Glomerular endothelial cell (primary cell): ENCODE results near the gene CRK. TPM values are rescaled to one million over a fixed set of nuclear protein-coding genes. Genes with fewer than 3 reads are reported as not detected.
"Not testable (repeated sequence)": the region's sequence is repeated elsewhere in the genome, so short reads cannot be mapped to it uniquely, and the experiment has no call there.

Experiments used
- DNase-seq: peaks from one replicate; pipeline ENCODE4 v3.0.0-alpha.2; 2011; ENCODE audit warnings: low read depth, low spot score; ENCODE audit errors: extremely low read depth
- total RNA-seq: library from RNA; depleted of rRNA; stranded (reverse); fragments of >200 nt; gene quantifications from 2 replicates; pipeline ENCODE4 v1.2.3, GENCODE V29; 2015

The CRK gene
- total RNA-seq, 1 donor from 2014 or later, result 79.9 TPM

- no peak for DNase-seq
These were observed 64.5 kb downstream of the CRK start for GRCh38 chr17:1391577-1391976.

DNA sequence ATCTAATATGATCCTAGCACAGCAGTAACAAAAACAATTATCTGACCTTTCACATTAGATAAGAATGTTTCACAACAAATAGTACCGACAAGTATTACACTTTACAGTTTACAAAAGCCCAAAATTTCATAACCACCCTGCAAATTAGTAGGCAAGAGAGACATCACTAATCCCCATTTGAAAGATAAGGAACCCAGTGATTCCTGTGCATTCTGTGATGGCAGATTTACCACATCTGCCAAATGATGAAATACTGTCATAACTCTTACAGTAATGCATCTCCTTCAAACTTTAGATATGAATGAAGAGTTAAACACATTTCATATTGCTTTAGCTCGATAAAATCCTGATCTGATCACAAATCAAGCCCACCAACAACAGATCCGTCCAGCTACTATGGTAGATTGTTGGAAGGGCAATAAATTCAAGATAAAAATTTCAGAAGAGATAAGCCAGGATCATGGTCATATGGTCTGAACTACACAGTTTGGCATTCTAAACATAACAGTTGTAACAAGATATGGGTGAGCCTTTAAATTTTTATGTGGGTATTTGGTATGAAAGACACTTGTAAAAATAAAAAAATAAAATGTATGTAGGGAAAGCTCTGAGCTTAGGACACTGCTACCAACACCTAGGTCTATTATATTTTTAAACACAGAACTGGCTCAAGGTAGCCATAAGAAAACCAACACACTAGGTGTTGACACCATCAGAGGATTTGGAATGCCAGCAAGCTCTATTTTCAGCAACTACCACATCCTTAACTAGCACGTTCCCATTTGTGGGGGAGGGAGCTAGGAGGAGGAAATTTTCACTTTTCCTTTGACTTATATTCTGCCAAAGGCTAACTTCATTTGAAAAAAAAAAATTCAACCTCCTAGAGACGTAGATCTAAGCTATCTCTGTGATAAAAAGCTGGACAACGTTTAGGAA, 65.3 kb downstream of the CRK start:
- no peak for DNase-seq

DNA sequence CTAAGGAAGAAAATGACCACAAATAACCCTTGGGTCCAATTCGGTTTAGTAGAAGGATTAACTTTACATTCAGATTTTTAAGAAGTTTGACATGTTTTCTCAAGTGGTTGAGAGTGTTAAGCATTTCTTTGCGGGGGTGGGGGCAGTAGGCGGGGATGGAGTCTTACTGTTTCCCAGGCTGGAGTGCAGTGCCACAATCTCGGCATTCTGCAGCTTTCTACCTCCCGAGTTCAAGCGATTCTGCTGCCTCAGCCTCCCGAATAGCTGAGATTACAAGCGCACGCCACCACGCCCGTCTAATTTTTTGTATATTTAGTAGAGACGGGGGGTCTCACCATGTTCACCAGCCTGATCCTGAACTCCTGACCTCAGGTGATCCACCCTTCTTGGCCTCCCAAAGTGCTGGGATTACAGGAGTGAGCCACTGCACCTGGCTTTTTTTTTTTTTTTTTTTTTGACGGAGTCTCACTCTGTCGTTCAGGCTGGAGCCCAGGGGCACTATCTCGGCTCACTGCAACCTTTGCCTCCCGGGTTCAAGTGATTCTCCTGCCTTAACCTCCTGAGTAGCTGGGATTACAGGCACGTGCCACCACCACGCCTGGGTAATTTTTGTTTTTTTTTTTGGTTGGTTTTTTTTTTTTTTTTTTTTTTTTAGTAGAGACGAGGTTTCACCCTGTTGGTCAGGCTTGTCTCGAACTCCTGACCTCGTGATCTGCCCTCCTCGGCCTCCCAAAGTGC, 68.4 kb downstream of the CRK start:
- DNase-seq, result not testable (repeated sequence)

- not testable (repeated sequence) for DNase-seq
These were observed 69.3 kb downstream of the CRK start for GRCh38 chr17:1386675-1387190.

DNA sequence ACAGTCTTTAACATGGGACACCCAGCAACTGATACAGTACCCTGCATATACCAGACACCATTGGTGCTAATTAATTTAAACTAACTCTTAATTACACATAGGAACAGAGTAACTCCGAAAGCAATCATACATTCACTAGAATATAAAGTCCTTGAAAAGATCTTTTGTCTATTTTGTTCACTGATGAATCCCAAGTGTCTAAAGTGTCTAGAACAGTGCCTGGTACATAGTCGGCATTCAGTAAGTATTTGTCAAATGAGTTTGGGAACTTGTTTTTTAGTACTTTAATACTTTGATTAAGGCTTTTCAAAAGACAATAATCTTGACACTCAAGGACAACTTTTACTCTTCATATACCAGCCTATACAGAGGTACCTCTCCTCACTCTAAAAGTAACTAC, 69.8 kb downstream of the CRK start:
- DNase-seq, result no peak

DNA sequence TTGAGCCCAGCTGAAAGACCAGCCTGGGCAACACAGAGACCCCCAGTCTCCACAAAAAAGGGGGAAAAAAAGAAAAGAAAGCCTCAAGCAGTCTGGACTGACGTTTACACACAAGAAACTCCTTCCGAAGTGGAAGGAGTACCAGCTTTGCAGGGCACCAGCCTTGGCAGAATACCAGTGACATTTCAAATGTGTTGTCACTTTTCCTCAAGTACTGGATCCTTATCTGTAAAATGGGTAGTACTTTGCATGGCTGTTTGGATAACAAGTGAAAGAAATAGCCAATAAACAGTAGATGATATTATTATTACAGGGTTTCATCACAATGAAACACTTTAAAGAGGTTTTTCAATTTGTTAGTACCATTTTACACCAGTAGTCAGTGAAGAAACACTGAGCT, 70.2 kb downstream of the CRK start:
- no peak for DNase-seq

- DNase-seq, result no peak
These were observed 71.1 kb downstream of the CRK start for GRCh38 chr17:1384905-1385435.

DNA sequence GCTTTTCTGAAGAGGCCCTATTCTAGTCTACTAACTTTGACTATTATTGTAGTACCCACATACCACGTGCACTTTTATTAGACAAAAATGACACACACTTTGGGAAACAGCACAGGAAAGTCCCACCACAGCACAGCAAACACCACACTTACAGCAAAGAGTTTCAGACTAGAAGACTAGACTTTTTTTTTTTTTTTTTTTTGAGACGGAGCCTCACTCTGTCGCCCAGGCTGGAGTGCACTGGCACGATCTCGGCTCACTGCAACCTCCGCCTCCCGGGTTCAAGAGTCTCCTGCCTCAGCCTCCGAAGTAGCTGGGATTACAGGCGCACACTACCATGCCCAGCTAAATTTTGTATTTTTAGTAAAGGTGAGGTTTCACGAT, 76.1 kb downstream of the CRK start:
- DNase-seq, result no peak

DNA sequence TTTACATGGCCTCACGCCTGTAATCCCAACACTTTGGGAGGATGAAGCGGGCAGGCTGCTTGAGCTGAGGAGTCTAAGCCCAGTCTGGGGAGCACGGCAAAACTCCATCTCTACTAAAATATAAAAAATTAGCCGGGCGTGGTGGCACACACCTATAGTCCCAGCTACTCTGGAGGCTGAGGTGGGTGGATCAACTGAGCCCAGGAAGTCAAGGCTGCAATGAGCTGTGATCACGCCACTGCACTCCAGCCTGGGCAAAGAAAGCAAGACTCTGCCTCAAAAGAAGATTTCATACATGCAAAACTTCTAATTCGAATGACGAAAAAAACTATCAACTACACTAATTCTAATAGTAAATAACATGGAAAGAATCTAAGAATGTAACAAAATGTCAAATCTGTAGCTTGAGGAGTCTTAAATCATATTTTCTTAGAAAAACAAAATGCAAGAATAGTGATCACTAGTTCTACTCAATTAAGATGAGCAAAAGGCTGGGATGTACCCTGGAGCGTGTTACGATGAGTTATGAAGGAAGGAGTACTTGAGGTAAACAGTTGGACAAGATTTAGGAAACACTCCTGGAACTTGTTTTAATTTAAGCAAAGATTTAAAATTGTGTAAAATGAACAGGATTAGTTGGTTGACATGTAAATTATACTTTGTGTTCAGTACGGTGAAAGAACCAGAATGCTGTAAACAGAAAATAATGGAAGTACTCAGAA, 76.7 kb downstream of the CRK start:
- no peak for DNase-seq

DNA sequence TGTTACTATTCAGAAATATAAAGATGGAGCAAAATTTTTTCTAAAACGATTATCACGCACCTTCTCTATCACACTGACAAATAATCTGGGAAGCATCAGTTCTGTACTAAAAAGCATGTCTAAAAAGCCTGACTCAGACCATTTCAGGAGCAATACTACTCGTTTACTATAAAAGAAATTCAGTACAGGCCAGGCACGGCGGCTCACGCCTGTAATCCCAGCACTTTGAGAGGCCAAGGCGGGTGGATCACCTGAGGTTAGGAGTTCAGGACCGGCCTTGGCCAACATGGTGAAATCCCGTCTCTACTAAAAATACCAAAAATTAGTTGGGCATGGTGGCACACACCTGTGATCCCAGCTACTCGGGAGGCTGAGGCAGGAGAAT, 77.6 kb downstream of the CRK start:
- not testable (repeated sequence) for DNase-seq

DNA sequence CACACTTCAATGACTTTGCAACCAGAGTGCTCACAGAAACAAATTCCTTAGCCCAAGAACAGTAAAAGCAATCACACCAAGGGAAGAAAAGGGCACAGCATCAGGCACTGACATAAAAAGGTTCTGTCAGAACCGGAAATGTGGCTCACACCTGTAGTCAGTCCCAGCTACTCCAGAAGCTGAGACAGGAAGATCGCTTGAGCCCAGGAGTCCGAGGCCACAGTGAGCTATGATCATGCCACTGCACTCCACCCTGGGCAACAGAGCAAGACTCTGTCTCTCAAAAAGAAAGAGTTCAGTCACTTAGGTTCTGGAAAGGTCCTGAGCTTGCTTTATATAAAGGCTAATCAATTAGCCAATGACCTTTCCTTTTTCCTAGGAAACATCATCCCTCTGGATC, 78.7 kb downstream of the CRK start:
- DNase-seq, result no peak

- DNase-seq, result no peak
These were observed 80.0 kb downstream of the CRK start for GRCh38 chr17:1376061-1376460.

- DNase-seq, result no peak
These were observed 80.4 kb downstream of the CRK start for GRCh38 chr17:1375615-1376014.

- no peak for DNase-seq
These were observed 81.4 kb downstream of the CRK start for GRCh38 chr17:1374431-1375177.

- DNase-seq, result no peak
These were observed 82.3 kb downstream of the CRK start for GRCh38 chr17:1373707-1374237.

DNA sequence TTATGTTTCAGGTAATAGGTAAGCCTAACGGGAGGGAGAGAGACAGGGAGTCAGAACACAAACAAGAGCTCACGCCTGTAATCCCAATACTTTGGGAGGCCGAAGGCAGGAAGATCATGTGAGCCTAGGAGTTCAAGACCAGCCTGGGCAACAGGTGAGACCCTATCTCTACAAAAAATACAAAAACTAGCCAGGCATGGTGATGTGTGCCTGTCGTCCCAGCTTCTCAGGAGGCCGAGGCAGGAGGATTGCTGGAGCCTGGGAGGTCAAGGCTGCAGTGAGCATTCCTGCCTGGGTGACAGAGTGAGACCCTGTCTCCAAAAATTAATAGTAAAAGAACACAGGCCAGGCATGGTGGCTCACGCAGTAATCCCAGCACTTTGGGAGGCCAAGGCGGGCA, 83.4 kb downstream of the CRK start:
- DNase-seq, result no peak

GRCh38 chr17:1371893-1372590, 84.0 kb downstream of the CRK start:
- no peak for DNase-seq
